AG04450 (cell line): ENCODE results near the gene LYPD3. TPM values are rescaled to one million over a fixed set of nuclear protein-coding genes. Genes with fewer than 3 reads are reported as not detected.

ENCODE experiments used
- CTCF ChIA-PET: fragments of 300-600, 350-600 bp; formaldehyde crosslinking; extraction: SDS; loops from one replicate; lab custom pipeline; 2022; ENCODE audit warnings: antibody characterized with exemption, inconsistent platforms; lab: Charles Lee
- POLR2A ChIA-PET: fragments of 350-600 bp; formaldehyde crosslinking; extraction: SDS; loops from one replicate; lab custom pipeline; 2021; ENCODE audit warnings: antibody characterized with exemption, inconsistent platforms; lab: Yijun Ruan, JAX
- DNase-seq: peaks from one replicate; pipeline ENCODE4 v3.0.0-alpha.2; 2011; ENCODE audit warnings: low read depth, low spot score
- H3K27ac ChIP-seq: one replicate; pipeline ENCODE4 v1.5.1; 2012; ENCODE audit warnings: low read depth, low read length, control low read depth
- H3K27me3 ChIP-seq: one replicate; pipeline ENCODE4 v1.6.0; 2012; ENCODE audit warnings: low read length; ENCODE audit not compliant: control insufficient read depth, insufficient read depth
- H3K4me3 ChIP-seq: 2 replicates; pipeline ENCODE4 v1.5.1; 2011; ENCODE audit warnings: mild to moderate bottlenecking, low read depth, low read length, control low read depth
- H3K9me3 ChIP-seq: 2 replicates; pipeline ENCODE4 v1.5.1; 2012; ENCODE audit warnings: low read length; ENCODE audit not compliant: control insufficient read depth, insufficient read depth
- polyA plus RNA-seq: library from polyadenylated mRNA; depleted of rRNA; stranded (reverse); fragments of >200 nt; gene quantifications from 2 replicates; pipeline ENCODE4 v1.2.3, GENCODE V29; 2011
- TF ChIP-seq, protein P1 (sequence below): IDR thresholded peaks from 2 replicates; pipeline ENCODE4 v1.5.1; 2011; ENCODE audit warnings: low read depth, low read length, control low read depth, inconsistent platforms

LYPD3 gene
- polyA plus RNA-seq, 1 experiment: 0.60 TPM

- POLR2A ChIA-PET: interaction anchor here (0.8 to 1.4 kb wide), 2 partner anchors 19 to 22 kb away, joined by 3 read pairs; partner anchors contain the start of gene PHLDB3
- no peak for DNase-seq
- no peak overlapping the region for H3K4me3 ChIP-seq
- CTCF ChIA-PET: interaction anchor here (1.6 to 3.3 kb wide), 2 partner anchors 35 to 37 kb away, joined by 5 to 12 read pairs; no protein-coding TSS in a partner anchor
- no peak overlapping the region for H3K27ac ChIP-seq
- TF ChIP-seq, protein P1, sequence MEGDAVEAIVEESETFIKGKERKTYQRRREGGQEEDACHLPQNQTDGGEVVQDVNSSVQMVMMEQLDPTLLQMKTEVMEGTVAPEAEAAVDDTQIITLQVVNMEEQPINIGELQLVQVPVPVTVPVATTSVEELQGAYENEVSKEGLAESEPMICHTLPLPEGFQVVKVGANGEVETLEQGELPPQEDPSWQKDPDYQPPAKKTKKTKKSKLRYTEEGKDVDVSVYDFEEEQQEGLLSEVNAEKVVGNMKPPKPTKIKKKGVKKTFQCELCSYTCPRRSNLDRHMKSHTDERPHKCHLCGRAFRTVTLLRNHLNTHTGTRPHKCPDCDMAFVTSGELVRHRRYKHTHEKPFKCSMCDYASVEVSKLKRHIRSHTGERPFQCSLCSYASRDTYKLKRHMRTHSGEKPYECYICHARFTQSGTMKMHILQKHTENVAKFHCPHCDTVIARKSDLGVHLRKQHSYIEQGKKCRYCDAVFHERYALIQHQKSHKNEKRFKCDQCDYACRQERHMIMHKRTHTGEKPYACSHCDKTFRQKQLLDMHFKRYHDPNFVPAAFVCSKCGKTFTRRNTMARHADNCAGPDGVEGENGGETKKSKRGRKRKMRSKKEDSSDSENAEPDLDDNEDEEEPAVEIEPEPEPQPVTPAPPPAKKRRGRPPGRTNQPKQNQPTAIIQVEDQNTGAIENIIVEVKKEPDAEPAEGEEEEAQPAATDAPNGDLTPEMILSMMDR: no peak
- H3K9me3 ChIP-seq: no peaks in the 10 kb centered on the region; the same call in 1 of the 2 replicates
- no peaks in the 10 kb centered on the region for H3K27me3 ChIP-seq
Measured at GRCh38 chr19:43482193-43482592, 16.8 kb upstream of the LYPD3 start.

DNA sequence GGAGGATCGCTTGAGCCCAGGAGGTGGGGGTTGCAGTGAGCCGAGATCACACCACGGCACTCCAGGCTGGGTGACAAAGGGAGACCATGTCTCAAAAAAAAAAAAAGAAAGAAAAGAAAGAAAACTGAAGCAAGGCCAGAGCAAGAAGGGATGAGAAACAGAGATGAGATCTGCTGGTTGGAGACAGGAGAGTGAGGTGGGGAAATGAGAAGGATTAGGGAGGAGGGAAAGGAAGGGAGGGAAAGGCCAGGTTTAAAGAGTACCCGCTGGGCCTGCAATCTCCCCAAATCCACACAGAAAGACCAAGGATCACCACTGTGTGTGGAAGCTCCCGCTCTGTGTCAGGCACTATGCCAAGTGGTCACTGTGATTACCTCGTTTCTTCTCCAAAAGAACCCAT is 16.3 kb upstream of the LYPD3 start:
- Histone ChIP-seq H3K9me3 (no peaks in the 10 kb centered on the region; the same call in 1 of the 2 replicates), H3K4me3 (no peak overlapping the region), H3K27me3 (no peaks in the 10 kb centered on the region), H3K27ac (no peak overlapping the region)
- POLR2A ChIA-PET: no interaction called here
- no peak for DNase-seq
- CTCF ChIA-PET: interaction anchor here (3.3 kb wide), 1 partner anchor 35 kb away, joined by 12 read pairs; no protein-coding TSS in a partner anchor
- TF ChIP-seq, protein P1: no peak

DNA sequence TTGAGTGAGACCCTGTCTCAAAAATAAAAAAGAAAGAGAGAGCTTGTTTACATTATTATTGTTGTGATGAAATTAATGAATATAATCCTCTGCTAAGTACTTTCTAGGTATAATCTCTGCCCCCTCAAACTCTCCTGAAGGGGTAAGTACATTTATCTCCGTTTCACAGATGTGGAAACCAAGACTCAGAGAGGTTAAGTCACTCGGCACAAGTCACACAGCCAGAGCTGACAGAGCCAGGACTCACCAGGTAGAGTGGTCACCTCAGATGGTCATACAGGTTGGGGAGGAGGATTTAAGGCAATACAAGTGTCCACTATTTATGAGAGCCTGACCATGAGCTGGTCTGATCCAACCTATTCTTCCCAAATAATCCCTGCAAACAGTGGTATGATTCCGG is 15.2 kb upstream of the LYPD3 start:
- ChIA-PET CTCF (interaction anchor here (1.0 to 1.9 kb wide), 2 partner anchors 33 to 39 kb away, joined by 3 to 8 read pairs; no protein-coding TSS in a partner anchor), POLR2A (no interaction called here)
- Histone ChIP-seq H3K27me3 (no peaks in the 10 kb centered on the region), H3K4me3 (no peak overlapping the region), H3K27ac (no peak overlapping the region), H3K9me3 (0 out of 2 replicates have a peak, but pooled peaks cover 3% of the 10 kb centered on the region)
- TF ChIP-seq, protein P1: no peak
- no peak for DNase-seq

GRCh38 chr19:43479961-43480561 is 14.7 kb upstream of the LYPD3 start:
- Histone ChIP-seq H3K9me3 (0 out of 2 replicates have a peak, but pooled peaks cover 3% of the 10 kb centered on the region), H3K27ac (no peak overlapping the region), H3K4me3 (no peak overlapping the region), H3K27me3 (no peaks in the 10 kb centered on the region)
- POLR2A ChIA-PET: no interaction called here
- CTCF ChIA-PET: interaction anchor here (1.9 kb wide), 1 partner anchor 40 kb away, joined by 8 read pairs; no protein-coding TSS in a partner anchor
- no peak for DNase-seq
- TF ChIP-seq, protein P1: no peak

GRCh38 chr19:43479226-43479625 is 13.8 kb upstream of the LYPD3 start:
- Histone ChIP-seq H3K9me3 (0 out of 2 replicates have a peak, but pooled peaks cover 3% of the 10 kb centered on the region), H3K4me3 (no peak overlapping the region), H3K27ac (no peak overlapping the region), H3K27me3 (no peaks in the 10 kb centered on the region)
- ChIA-PET POLR2A (no interaction called here), CTCF (interaction anchor here (1.9 kb wide), 1 partner anchor 40 kb away, joined by 8 read pairs; no protein-coding TSS in a partner anchor)
- DNase-seq: no peak
- TF ChIP-seq, protein P1: no peak
